ENCODE data around the gene ITGA3.

Gene ITGA3

GRCh38 chr17:50052241-50052796, 3.6 kb upstream of the ITGA3 start:
- no peak overlapping the region for H3K27ac ChIP-seq
- TF ChIP-seq CTCF (IDR thresholded peaks at IDR 0.05): no peak
- no peak for TF ChIP-seq ZFX (IDR thresholded peaks at IDR 0.05; ENCODE audit: borderline replicate concordance)

DNA sequence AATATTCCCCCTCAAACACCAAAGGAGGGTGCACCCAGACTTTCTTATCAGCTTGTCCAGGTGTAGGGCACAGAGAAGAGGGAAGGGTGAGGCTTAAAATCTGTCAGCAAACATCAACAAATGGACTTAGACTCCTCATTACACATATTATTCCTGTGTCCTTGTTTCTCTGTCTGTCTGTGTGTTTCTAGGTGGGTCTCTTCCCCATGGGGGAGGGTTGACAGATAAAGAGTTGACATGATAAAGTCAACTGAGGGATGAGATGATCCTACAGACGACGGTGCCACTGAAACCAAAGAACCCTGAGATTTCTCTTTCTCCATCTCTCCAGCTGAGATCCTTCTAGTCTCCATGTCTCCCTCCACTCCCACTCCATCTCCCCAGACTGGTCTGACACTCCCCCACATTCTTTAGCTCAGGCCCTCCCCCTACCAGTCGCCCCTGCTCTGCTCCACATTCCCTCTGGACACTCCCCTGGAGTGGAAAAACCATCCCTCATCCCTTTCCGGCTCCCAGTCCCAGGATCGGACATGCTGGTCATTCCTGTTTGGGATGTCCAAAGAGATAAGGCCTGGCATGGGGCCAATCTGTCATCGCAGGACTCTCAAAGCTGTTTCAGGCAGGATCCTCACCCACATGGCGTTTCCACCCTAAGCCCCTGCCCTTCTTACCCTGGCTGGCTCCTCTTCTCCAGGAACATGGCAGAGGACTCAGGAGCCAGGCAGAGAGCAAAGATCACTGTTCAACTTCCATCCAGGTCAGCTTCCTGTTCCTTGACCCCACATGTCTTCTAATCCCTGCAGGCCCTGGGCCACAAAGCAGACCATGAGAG, 2.9 kb upstream of the ITGA3 start:
- no peak overlapping the region for H3K27ac ChIP-seq
- TF ChIP-seq CTCF (IDR thresholded peaks at IDR 0.05) (no peak), ZFX (IDR thresholded peaks at IDR 0.05; ENCODE audit: borderline replicate concordance) (no peak)

- H3K27ac ChIP-seq: no peak overlapping the region
- TF ChIP-seq CTCF (IDR thresholded peaks at IDR 0.05) (no peak), ZFX (IDR thresholded peaks at IDR 0.05; ENCODE audit: borderline replicate concordance) (no peak)
These were observed 2.3 kb upstream of the ITGA3 start for GRCh38 chr17:50053654-50053960.

GRCh38 chr17:50055055-50055425, 870 bp upstream of the ITGA3 start:
- TF ChIP-seq ZFX (IDR thresholded peaks at IDR 0.05; ENCODE audit: borderline replicate concordance) (no peak), CTCF (IDR thresholded peaks at IDR 0.05) (no peak)
- peak overlapping the region; percentile 93 for H3K27ac ChIP-seq

- TF ChIP-seq ZFX (IDR thresholded peaks at IDR 0.05; ENCODE audit: borderline replicate concordance) (no peak), CTCF (IDR thresholded peaks at IDR 0.05) (peak; percentile 82)
- H3K27ac ChIP-seq: peak overlapping the region; percentile 93
These were observed 479 bp downstream of the ITGA3 start for GRCh38 chr17:50056217-50056960.

- TF ChIP-seq ZFX (IDR thresholded peaks at IDR 0.05; ENCODE audit: borderline replicate concordance): no peak
- peak overlapping the region; percentile 93 for H3K27ac ChIP-seq
These were observed 1.0 kb downstream of the ITGA3 start for GRCh38 chr17:50056961-50057330.

GRCh38 chr17:50057521-50057991, 1.6 kb downstream of the ITGA3 start:
- TF ChIP-seq CTCF (IDR thresholded peaks at IDR 0.05) (no peak), ZFX (IDR thresholded peaks at IDR 0.05; ENCODE audit: borderline replicate concordance) (no peak)
- no peak overlapping the region for H3K27ac ChIP-seq
